8988T (cell line): ENCODE data around the gene SPATA31E1.
"Not testable (repeated sequence)": the region's sequence is repeated elsewhere in the genome, so short reads cannot be mapped to it uniquely, and the experiment has no call there.

Experiments used
- DNase-seq: peaks from one replicate; pipeline ENCODE4 v3.0.0; 2011

SPATA31E1 gene

GRCh38 chr9:87882627-87883026 is at the start of gene SPATA31E1:
Gene SPATA31E1 (plus strand): TSS chr9:87882877. CDS start chr9:87882892, 15 bp downstream.
- no peak for DNase-seq

GRCh38 chr9:87834357-87834756 is 48.3 kb upstream of the SPATA31E1 start:
- no peak for DNase-seq

GRCh38 chr9:87836536-87836935 is 46.1 kb upstream of the SPATA31E1 start:
- DNase-seq: no peak

- DNase-seq: no peak
These were observed 45.5 kb upstream of the SPATA31E1 start for GRCh38 chr9:87836951-87837705.

- no peak for DNase-seq
These were observed 42.5 kb upstream of the SPATA31E1 start for GRCh38 chr9:87840134-87840533.

- no peak for DNase-seq
These were observed 39.6 kb upstream of the SPATA31E1 start for GRCh38 chr9:87842878-87843585.

- no peak for DNase-seq
These were observed 38.2 kb upstream of the SPATA31E1 start for GRCh38 chr9:87844506-87844905.

- not testable (repeated sequence) for DNase-seq
These were observed 34.9 kb upstream of the SPATA31E1 start for GRCh38 chr9:87847817-87848216.

- DNase-seq: no peak
These were observed 33.4 kb upstream of the SPATA31E1 start for GRCh38 chr9:87849144-87849758.

- no peak for DNase-seq
These were observed 32.3 kb upstream of the SPATA31E1 start for GRCh38 chr9:87850391-87850790.

GRCh38 chr9:87851186-87851585 is 31.5 kb upstream of the SPATA31E1 start:
- DNase-seq: not testable (repeated sequence)

GRCh38 chr9:87853302-87853701 is 29.4 kb upstream of the SPATA31E1 start:
- no peak for DNase-seq

GRCh38 chr9:87853876-87854579 is 28.6 kb upstream of the SPATA31E1 start:
- DNase-seq: no peak

- DNase-seq: no peak
These were observed 28.1 kb upstream of the SPATA31E1 start for GRCh38 chr9:87854580-87854955.

GRCh38 chr9:87855061-87855460 is 27.6 kb upstream of the SPATA31E1 start:
- no peak for DNase-seq

GRCh38 chr9:87857141-87857947 is 25.3 kb upstream of the SPATA31E1 start:
- no peak for DNase-seq

- DNase-seq: no peak
These were observed 24.7 kb upstream of the SPATA31E1 start for GRCh38 chr9:87857948-87858335.

GRCh38 chr9:87859137-87859536 is 23.5 kb upstream of the SPATA31E1 start:
- DNase-seq: no peak

GRCh38 chr9:87859786-87860185 is 22.9 kb upstream of the SPATA31E1 start:
- DNase-seq: no peak

GRCh38 chr9:87861332-87861731 is 21.3 kb upstream of the SPATA31E1 start:
- DNase-seq: no peak

- DNase-seq: peak; percentile 42
These were observed 20.0 kb upstream of the SPATA31E1 start for GRCh38 chr9:87862536-87863268.
